ENCODE results near the gene USP17L15.
"Not testable (repeated sequence)": the region's sequence is repeated elsewhere in the genome, so short reads cannot be mapped to it uniquely, and the experiment has no call there.

DNA sequence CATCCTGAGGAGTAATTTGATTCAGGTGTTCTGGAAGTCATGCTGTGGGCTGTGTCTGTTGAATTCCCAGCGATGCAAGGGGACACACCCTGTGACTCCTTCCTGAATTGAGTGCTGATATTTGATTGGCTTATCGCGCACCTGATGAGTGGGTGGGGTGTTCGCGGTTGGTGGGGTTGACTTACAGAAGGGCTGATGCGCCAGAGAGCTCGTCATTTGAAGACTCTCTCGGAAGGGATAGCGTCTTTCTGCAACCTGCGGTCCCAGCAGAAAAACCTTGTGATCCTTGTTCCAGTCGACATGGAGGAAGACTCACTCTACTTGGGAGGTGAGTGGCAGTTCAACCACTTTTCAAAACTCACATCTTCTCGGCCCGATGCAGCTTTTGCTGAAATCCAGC lies 18.9 kb downstream of the USP17L15 start, which contains the start of gene USP17L19:
- not testable (repeated sequence) for TF ChIP-seq YY1 (IDR thresholded peaks at IDR 0.05; ENCODE audit: insufficient read depth, insufficient read length); ZNF274 (IDR thresholded peaks at IDR 0.05; ENCODE audit: low read depth, low read length); SUZ12 (IDR thresholded peaks at IDR 0.05; ENCODE audit: extremely low read depth, insufficient read depth, insufficient read length)
